CD4-positive, alpha-beta T cell treated with Interleukin-4 for 1 hour (primary cell): ENCODE results near the gene ZNF646.
"Not testable (repeated sequence)": the region's sequence is repeated elsewhere in the genome, so short reads cannot be mapped to it uniquely, and the experiment has no call there.

Experiments used
- DNase-seq, 2 donors: peaks; one replicate each; pipeline ENCODE4 v3.0.0-alpha.2; 2020 to 2022

Gene ZNF646

GRCh38 chr16:31085873-31086628 lies 11.8 kb downstream of the ZNF646 start:
- DNase-seq = no peak

GRCh38 chr16:31086629-31086906 lies 12.3 kb downstream of the ZNF646 start:
- DNase-seq = no peak

- no peak for DNase-seq
Measured at GRCh38 chr16:31087481-31087880, 13.3 kb downstream of the ZNF646 start.

GRCh38 chr16:31087971-31088370 lies 13.7 kb downstream of the ZNF646 start:
- DNase-seq = no peak

- no peak for DNase-seq
Measured at GRCh38 chr16:31088459-31089183, 14.4 kb downstream of the ZNF646 start, which contains the start of gene PRSS53. TSS of gene PRSS53 (minus strand) at chr16:31088943. CDS start at chr16:31088809, 134 bp downstream.

GRCh38 chr16:31089199-31089598 lies 15.0 kb downstream of the ZNF646 start:
- DNase-seq = no peak

GRCh38 chr16:31090540-31090939 lies 16.3 kb downstream of the ZNF646 start:
- no peak for DNase-seq

GRCh38 chr16:31092330-31092729 lies 18.1 kb downstream of the ZNF646 start:
- no peak for DNase-seq

- no peak for DNase-seq
Measured at GRCh38 chr16:31093132-31093703, 19.0 kb downstream of the ZNF646 start.

- DNase-seq = no peak
Measured at GRCh38 chr16:31094088-31094423, 19.8 kb downstream of the ZNF646 start.

GRCh38 chr16:31094424-31095120 lies 20.4 kb downstream of the ZNF646 start, which contains the start of gene VKORC1:
TSS of gene VKORC1 (minus strand) at chr16:31094797. CDS start at chr16:31094729, 68 bp downstream.
- DNase-seq = peak; percentile 89 to 91

- no peak for DNase-seq
Measured at GRCh38 chr16:31099860-31100638, 25.8 kb downstream of the ZNF646 start.

- not testable (repeated sequence) for DNase-seq
Measured at GRCh38 chr16:31100876-31101641, 26.8 kb downstream of the ZNF646 start.

- peak; percentile 84 to 85 for DNase-seq
Measured at GRCh38 chr16:31105677-31106213, 31.5 kb downstream of the ZNF646 start.

- DNase-seq = no peak
Measured at GRCh38 chr16:31106509-31107464, 32.6 kb downstream of the ZNF646 start.

- DNase-seq = no peak
Measured at GRCh38 chr16:31107465-31107867, 33.2 kb downstream of the ZNF646 start.

GRCh38 chr16:31108035-31108793 lies 34.0 kb downstream of the ZNF646 start, which contains the start of gene BCKDK:
TSS of gene BCKDK (plus strand) at chr16:31108386. CDS start at chr16:31109224, 838 bp downstream.
- DNase-seq = peak; percentile 56 to 65

- DNase-seq = no peak
Measured at GRCh38 chr16:31108794-31109558, 34.8 kb downstream of the ZNF646 start.

GRCh38 chr16:31109622-31110021 lies 35.4 kb downstream of the ZNF646 start:
- DNase-seq = no peak
